ENCODE measurements around the gene EPHA1. TPM values are rescaled to one million over a fixed set of nuclear protein-coding genes. Genes with fewer than 3 reads are reported as not detected.
A peak's percentile ranks its signal among the peaks of the same experiment; 100 is the strongest.

The EPHA1 gene
- total RNA-seq, 1 experiment from 2014 or later: not detected

DNA sequence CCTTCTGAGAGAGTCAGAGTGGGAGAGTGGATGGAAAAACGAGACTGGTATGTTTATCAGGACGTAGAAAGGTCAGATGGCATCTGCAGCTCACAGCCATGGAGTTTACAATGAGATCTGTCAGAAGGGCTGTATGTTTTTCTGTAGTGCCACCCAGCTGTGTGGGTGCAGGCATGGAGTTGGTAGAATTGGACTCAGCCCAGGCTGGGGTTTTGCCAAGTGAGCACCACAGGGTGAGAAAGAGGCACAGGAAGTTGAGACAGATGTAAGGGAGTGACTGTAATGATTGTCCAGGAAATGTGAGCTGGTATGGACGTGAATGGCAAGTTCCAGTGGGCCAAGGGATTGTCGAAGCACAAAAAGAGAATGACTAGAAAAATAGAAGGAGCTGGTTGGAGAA, 36.6 kb downstream of the EPHA1 start:
- in situ Hi-C loops (cut with HindIII; ENCODE audit: low pct_unique_long_range_greater_than_20kb, low sequenced_read_pairs): no loop called here
- peak; percentile 83 for DNase-seq (ENCODE audit: low read depth, low spot score)

DNA sequence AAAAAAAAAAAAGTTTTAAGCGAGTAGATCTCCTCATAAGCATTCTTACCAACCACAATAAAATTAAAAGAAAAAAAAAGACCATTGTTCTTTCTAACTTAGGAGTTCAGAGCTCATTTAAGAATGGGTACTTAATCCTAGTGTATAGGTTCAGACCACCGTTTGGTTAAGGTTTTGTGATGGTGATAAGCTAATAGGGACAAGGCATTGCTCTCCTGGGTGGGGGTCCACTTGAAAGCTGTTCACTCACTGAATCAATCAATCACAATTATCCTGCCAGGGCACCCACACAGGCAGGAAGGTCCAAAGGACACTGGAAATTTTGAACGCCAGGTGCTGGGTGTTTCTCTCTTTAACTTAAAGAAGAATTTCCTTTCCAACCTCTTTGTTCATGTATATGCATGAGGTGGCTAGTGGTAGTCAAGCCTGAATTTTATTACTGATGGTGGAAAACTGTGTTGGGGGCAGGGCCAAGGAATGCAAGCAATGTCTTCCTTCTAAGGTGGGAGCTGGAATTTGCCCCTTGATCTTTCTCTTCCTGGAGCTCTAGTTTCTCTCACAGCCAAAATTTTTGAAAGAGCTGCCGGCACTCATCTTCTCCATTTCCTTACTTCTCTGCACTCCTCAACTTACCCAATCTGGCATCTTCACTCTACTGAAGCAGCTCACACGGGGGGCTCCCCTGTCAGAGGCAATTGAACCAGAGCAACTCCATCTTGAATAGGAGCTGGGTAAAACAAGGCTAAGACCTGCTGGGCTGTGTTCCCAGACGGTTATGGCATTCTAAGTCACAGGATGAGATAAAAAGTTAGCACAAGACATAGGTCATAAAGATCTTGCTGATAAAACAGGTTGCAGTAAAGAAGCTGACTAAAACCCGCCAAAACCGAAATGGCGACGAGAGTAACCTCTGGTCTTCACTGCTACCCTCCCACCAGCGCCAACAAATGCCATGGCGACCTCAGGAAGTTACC, 38.7 kb downstream of the EPHA1 start:
- DNase-seq (ENCODE audit: low read depth, low spot score): no peak
- in situ Hi-C loops (cut with HindIII; ENCODE audit: low pct_unique_long_range_greater_than_20kb, low sequenced_read_pairs): no loop called here

DNA sequence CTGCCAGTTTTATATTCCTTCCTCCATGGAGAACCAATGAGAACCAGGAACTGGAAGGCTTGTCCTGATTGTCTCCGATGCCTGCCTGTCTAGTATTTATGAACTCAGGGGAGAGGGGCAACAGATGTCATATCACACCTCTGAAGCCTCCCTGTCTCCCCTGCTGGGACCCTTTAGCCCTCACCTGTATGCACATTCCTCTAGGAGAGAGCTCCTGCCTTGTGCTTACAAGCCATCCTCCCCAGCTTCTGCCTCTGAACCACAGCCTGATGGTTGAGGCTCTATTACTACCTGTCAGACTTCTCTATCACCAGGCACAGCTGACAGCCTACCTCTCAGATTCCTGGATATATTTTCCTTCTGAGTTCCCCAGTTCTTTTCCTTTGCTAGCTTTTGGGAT, 40.3 kb downstream of the EPHA1 start:
- in situ Hi-C loops (cut with HindIII; ENCODE audit: low pct_unique_long_range_greater_than_20kb, low sequenced_read_pairs): no loop called here
- no peak for DNase-seq (ENCODE audit: low read depth, low spot score)

DNA sequence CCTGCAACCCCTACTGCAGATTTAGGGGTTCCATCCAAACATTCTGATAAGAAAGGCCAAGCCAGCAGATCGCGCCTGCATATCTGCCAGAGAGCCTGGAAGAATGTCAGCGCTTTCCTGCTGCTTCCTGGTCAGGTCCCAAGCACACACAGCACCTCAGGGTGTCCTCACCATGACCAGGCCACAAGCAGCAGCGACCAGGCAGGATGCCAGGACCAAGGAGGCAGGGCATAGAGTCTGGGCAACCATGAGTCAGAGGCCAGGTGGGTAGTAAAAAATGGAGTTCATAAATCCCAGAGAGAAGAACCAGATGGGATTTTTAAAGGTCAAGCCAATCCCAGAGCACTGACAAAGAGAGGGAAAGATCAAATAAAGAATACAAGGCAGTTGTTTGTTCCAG, 40.7 kb downstream of the EPHA1 start:
- DNase-seq (ENCODE audit: low read depth, low spot score): no peak
- in situ Hi-C loops (cut with HindIII; ENCODE audit: low pct_unique_long_range_greater_than_20kb, low sequenced_read_pairs): no loop called here

DNA sequence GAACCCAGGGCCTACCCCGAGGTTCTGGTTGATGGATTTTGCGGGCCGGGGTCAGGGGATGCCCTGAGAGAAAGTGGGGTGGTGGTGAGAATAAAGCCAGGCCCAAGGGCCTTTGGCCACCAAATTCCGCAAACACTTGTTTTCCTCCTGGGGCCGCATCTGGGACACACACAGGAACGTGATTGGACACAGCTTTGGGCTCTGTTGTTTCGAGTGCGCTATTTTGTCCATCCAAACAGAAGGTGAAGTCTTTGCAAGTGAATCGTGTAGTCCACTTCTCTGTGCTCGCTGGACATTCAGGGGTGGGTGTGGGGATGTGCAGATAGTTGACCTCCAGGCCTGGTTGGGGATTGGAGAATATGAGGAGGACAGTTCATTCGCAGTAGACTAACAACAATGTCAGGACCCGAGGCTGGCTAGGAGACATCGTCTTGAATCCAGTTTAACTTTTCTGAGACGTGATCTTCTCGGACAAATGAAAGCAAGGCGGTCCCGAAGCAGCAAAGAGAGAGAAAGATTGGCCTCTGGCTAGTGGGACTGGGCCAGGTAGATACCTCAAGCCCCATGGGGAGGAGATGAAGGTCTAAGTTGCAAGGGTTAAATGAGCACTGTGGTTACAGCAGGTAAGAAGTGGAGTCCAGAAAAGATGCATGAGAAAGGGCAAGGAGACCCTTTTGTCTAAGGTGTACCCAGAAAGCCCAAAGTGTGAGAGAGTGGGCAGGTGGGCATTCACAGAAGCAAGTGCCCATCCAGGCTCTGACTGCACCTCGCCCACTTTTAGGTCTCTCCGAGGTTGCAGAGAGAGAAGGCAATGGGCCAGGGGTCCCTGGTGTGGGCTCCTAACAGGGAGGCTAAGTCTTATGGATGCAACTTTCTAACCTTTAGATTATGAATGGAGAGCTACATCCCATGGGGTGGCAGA, 45.4 kb downstream of the EPHA1 start:
- in situ Hi-C loops (cut with HindIII; ENCODE audit: low pct_unique_long_range_greater_than_20kb, low sequenced_read_pairs): no loop called here

DNA sequence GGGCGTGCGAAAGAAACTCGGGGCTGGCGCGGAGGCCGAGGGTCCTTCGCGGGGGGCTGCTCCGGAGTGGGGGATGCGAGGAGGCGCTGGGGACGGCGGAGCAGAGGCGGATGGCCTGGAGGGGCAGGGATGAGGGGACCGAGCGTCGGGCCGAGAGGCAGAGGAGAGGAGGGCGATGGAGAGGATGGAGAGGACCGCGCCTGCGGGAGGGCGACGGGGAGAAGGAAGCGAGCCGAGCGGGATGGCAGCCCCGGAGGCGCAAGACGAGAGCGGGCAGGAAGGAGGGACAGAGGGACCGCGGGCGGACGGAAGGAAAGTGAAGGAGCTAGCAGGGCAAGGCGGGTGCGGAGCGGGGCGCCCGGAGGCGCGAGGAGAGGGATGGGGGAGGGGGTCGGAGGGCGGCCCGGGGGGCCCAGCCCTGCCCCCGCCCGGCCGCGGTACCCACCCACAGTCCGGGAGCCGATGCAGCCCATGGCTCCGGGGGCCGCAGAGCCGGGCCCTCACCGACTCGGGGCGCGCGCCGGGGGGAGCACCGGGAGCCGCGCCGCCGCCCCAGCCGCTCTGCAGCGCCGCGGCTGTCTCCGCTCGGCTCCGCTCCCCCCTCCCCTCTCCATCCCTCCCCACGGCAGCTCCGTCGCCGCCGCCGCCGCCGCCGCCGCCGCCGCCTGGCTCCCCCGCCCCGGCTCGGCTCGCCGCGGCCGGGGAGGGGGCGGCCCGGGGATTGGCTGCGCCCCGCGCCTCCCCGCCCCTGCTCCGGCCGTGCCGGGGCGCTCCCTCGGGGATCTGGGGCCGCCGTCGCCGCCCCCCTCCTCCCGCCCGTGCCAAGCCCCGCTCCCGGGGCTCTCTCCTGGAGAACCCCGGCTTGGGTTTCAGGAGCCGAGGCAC, 46.3 kb downstream of the EPHA1 start, which contains the start of gene FAM131B:
TSS of gene FAM131B (minus strand) at position 583 of the 885 bp plus-strand sequence. CDS start at position 473, 110 bp downstream.
- DNase-seq (ENCODE audit: low read depth, low spot score): no peak
- in situ Hi-C loops (cut with HindIII; ENCODE audit: low pct_unique_long_range_greater_than_20kb, low sequenced_read_pairs): no loop called here

More for the DNA sequence above, 45.4 kb downstream of the EPHA1 start:
- no peak for DNase-seq (ENCODE audit: low read depth, low spot score)

DNA sequence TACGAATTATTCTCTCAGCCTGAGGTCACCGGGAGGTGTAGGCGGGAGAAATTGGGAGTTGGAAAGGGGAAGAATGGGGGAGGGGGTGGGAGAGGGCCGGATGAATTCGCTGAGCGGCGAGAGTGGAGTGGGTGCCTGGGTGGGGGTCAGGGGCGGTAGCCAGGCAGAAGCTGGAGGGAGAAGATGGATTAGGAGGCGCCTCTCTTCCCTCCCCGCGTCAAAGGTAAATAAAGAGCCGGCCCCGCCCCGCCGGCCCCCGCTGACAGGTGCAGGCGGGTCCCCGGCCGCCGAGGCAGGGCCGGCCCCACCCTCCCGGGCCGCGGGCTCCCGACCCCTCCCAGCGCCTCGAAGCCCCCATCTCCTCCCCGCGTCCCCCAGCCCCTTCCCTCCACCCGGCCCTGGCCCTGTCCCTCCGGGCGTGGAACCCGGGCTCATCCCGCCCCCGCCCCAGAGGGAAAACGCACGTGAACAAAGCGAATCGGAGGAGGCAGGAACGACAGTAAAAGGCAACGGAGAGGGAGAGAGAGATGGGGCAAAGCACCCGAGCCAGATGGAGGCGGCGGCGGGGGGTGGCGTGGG, 47.0 kb downstream of the EPHA1 start:
- in situ Hi-C loops (cut with HindIII; ENCODE audit: low pct_unique_long_range_greater_than_20kb, low sequenced_read_pairs): no loop called here
- DNase-seq (ENCODE audit: low read depth, low spot score): no peak

DNA sequence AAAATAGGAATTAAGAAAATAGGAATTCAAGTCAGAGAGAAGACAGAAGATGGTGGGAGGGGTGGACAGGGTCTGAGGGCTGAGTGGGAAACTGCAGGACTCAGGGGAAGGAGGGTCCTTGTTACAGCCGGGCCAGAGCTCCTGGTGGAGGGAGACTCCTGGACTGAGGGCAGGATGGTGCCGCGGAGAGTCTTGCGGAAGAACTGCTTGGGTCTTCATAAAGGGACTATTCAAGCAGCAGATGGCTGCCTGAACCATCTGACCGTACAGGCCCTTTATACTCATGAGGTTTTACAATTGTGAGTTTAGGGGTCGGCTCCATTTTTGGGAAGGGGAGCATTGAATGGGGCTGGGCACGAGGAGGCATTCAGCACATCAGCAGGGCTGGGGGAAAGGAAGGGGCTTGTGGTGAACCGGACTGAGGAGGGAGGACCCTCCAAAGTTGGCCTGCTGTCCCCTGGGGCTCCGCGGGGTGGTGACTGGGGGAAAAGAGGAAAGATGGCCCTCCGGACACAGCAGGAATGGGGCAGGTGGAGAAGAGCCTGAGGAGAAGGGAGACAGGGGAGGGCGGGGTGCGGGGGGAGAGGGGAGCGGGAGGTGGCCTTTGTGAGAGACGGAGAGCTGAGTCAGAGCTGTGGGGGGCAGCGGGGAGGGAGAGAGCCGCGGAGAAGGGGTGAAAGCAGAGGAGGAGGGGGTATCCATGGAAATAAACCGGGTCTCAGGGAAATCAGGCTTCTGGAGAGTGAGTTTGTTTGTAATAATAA, 47.7 kb downstream of the EPHA1 start:
- in situ Hi-C loops (cut with HindIII; ENCODE audit: low pct_unique_long_range_greater_than_20kb, low sequenced_read_pairs): no loop called here

DNA sequence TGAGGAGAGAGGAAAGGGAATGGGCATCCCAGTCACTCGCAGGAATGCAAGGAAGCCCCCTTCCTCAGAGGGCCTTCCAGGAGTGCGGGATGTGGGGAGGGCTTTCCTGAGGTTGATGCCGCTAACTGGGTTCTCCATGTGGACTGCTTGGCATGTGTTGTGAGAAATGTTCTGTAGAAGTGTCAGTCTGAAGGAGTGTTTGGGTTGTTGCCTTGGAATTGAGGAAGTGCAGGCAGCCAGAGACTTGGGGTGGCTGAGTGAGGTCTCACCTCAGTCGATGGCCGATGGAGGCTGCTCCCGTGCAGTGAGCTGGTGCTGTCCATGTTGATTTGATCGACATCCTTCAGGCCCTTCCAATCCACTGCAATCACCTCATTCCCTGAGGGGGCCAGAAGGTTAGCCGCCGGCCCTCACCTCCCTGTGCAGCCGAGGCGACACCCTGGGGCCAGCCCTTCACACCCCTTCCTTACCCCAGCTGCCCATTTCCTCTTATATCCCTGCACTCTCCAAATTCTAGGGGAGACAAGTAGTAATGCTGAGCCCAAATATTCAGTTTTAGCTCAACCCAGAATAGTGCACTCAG, 48.8 kb downstream of the EPHA1 start:
- DNase-seq (ENCODE audit: low read depth, low spot score): no peak
- in situ Hi-C loops (cut with HindIII; ENCODE audit: low pct_unique_long_range_greater_than_20kb, low sequenced_read_pairs): no loop called here

More for the DNA sequence above, 47.7 kb downstream of the EPHA1 start:
- DNase-seq (ENCODE audit: low read depth, low spot score): peak; percentile 26

DNA sequence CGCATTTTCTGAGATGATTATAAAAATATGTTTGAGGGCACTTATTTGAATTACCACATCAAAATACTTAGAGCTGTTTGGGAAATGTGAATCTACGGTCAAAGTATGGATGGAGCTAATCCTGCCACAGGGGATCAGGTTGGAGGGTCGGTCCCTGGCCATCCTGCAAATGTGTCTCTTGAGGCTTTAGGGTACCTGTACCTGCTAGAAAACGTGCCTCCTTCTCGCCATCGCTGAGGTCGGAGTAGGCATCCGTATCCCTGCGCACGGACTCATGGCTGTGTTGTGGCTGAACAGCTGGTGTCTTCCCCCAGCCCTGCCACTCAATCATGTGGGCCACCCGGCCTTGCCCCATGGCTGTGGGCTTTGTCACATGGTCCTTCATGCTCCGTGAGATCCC, 50.0 kb downstream of the EPHA1 start:
- no peak for DNase-seq (ENCODE audit: low read depth, low spot score)
- in situ Hi-C loops (cut with HindIII; ENCODE audit: low pct_unique_long_range_greater_than_20kb, low sequenced_read_pairs): no loop called here

DNA sequence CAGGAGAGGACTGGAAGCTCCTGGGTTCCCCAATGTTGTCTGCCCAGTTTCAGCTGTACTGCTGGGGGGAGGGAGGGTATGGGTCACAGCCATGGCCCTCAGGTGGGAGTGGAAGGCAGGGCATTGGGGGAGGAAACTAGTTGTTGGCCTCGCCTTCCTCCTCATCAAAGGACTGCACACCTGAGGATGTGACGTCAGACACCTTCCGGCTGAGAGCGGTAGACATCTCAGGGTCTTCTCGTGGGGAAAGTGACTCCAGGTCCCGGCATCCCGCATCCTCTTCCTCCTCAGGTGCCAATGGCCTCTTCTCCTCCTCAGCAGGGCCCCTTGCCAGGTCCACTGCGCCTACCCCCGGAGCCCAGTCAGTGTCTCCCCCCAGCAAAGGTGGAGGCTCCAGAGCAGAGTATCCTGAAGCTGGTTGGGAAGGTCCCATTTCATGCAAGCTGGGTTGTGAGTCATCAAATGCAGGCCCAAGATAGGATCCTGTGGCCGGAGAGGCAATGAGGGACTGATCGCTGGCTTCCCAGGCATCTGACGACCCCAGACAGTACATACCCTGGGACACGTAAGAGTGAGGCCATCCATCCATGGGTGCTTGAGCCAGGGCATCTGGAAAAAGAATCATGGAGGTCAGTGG, 52.1 kb downstream of the EPHA1 start:
- no peak for DNase-seq (ENCODE audit: low read depth, low spot score)

DNA sequence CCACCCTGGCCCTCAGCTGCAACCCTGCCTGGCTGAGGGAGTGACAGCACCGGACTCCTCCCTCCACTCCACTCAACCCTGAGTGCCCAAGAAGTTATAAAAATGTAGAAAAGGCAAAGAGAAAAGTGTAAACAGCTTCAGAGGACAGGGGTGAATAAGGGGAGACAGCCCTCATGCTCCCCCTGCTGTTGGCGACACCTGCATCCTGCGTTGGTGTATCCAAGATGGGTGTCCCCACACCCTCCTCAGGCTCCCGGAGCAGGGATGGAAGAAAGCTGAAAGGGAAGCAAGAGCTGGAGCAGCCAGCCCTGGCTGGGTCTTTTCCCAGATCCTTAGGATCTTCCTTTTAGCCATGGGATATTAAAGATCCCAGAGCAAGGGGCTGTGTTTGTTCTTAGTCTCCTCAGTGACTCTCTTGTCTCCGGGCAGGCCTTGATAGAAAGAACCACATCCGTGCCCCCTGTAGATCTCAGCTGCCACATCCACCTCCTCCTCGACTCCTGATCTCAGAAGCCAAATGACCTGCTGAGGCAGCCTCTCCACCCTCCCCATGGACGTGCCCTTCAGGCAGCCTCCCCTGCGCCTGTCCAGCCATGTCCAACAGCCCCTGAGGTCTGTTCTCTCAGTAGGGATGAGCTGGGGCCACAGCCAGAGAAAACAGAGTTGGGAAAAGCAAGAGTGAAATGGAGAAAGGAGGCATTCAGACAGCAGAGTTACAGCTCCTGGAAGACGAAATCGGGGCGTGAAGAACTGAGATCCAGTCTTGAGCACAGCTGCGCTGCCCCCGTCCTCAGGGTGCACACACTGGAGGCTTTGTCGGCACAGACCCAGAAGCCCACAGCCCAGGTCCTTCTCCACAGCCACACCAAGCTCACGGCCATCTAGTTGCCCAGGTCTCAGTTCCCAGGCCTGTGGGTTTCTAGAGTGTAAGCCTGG, 52.9 kb downstream of the EPHA1 start:
- in situ Hi-C loops (cut with HindIII; ENCODE audit: low pct_unique_long_range_greater_than_20kb, low sequenced_read_pairs): no loop called here
- no peak for DNase-seq (ENCODE audit: low read depth, low spot score)

More for the DNA sequence above, 52.1 kb downstream of the EPHA1 start:
- in situ Hi-C loops (cut with HindIII; ENCODE audit: low pct_unique_long_range_greater_than_20kb, low sequenced_read_pairs): no loop called here

DNA sequence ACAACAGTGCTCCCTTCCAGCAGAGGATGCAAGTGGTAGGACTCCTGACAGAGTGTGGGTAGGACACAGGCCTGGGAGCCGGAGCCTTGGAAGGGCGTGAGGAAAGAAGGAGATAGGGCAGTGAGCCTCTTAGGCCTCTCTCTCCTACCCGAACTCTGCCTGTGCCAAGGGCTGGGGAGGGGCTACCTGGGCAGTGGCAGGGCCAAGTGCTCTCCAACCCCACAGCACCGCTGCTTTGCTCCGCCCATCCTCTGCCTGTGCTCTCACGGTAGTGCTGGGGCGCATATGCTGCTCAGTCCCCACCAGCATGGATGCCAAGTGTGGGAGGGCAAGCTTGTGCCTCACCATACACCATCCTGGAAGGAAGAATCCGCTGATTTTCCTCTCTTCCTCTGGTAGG, 53.7 kb downstream of the EPHA1 start:
- in situ Hi-C loops (cut with HindIII; ENCODE audit: low pct_unique_long_range_greater_than_20kb, low sequenced_read_pairs): no loop called here
- DNase-seq (ENCODE audit: low read depth, low spot score): no peak

DNA sequence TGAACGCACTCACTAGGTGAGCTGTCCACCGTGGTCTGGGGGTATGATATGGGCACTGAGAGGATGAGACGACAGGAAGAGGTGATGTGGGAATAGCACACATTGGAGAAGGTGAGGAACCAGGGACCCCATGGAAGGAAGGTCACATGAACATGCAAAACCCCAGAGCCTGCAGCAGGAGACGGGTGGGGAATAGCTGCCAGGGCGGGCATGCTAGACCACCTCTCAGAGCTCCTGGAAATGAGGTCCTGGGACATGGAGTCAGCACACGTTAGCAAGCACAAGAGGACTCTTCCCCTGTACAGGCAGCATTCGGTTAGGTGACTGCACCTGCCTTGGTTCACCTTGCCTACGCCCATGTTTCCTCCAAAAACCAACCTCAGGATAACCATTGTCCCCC, 54.3 kb downstream of the EPHA1 start:
- no peak for DNase-seq (ENCODE audit: low read depth, low spot score)
- in situ Hi-C loops (cut with HindIII; ENCODE audit: low pct_unique_long_range_greater_than_20kb, low sequenced_read_pairs): no loop called here
